Parathyroid adenoma (tissue), 2 donors: Measurements from ENCODE around the gene QTRT2.

Experiments used
- H2AFZ ChIP-seq: fragments of 300-600 bp; sonication (generic); one replicate; pipeline ENCODE4 v1.7.0; 2017; ENCODE audit warnings: antibody characterized with exemption, mild to moderate bottlenecking
- H3K27ac ChIP-seq: fragments of 300-600 bp; sonication (generic); one replicate; pipeline ENCODE4 v1.7.0; 2017
- H3K27me3 ChIP-seq: fragments of 300-600 bp; sonication (generic); one replicate; pipeline ENCODE4 v1.7.0; 2017; ENCODE audit warnings: low read length; ENCODE audit not compliant: control insufficient read depth, insufficient read depth
- H3K36me3 ChIP-seq: fragments of 300-600 bp; sonication (generic); one replicate; pipeline ENCODE4 v1.7.0; 2017; ENCODE audit warnings: low read length; ENCODE audit not compliant: control insufficient read depth, insufficient read depth
- H3K4me1 ChIP-seq: fragments of 300-600 bp; sonication (generic); one replicate; pipeline ENCODE4 v1.7.0; 2017; ENCODE audit warnings: control low read depth
- H3K4me2 ChIP-seq: fragments of 300-600 bp; sonication (generic); one replicate; pipeline ENCODE4 v1.7.0; 2017; ENCODE audit warnings: low read length
- H3K4me3 ChIP-seq: fragments of 300-600 bp; sonication (generic); one replicate; pipeline ENCODE4 v1.7.0; 2017; ENCODE audit warnings: low read depth, low read length
- H3K79me2 ChIP-seq: fragments of 300-600 bp; sonication (generic); one replicate; pipeline ENCODE4 v1.7.0; 2017; ENCODE audit warnings: control low read depth
- H3K9ac ChIP-seq: fragments of 300-600 bp; sonication (generic); one replicate; pipeline ENCODE4 v1.7.0; 2017; ENCODE audit warnings: mild to moderate bottlenecking
- H3K9me3 ChIP-seq: fragments of 300-600 bp; sonication (generic); one replicate; pipeline ENCODE4 v1.7.0; 2017; ENCODE audit warnings: low read length; ENCODE audit not compliant: control insufficient read depth
- TF ChIP-seq, protein P1 (sequence below): fragments of 300-600 bp; sonication (generic); IDR thresholded peaks from one replicate; pipeline ENCODE4 v1.7.0; 2017; ENCODE audit warnings: antibody characterized with exemption, mild to moderate bottlenecking
- donor health status: primary hyperparathyroidism.

QTRT2 gene

DNA sequence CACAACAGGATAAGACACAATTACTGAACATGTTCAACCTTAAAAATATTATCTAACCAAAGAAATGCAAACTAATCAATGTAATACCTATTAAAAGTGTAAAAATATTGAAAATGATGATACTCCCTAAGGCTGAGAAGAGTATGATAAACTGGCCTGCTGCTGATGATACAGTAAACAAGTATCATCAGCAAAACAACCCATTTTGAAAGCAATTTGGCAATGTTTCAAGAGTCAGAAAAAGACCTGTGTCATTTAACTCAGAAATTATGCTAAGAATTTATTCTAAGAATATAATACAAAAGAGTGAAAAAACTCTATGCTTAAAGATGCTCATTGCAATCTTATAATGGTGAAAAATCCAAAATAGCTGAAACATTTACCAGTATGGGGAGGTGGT is 22.3 kb upstream of the QTRT2 start:
- no peaks in the 10 kb centered on the region for H3K9me3 ChIP-seq
- no peak overlapping the region for H2AFZ ChIP-seq
- no peak overlapping the region for H3K27ac ChIP-seq
- H3K4me1 ChIP-seq = no peaks in the 10 kb centered on the region
- no peaks in the 10 kb centered on the region for H3K79me2 ChIP-seq
- no peak overlapping the region for H3K4me2 ChIP-seq
- H3K36me3 ChIP-seq = no peaks in the 10 kb centered on the region
- TF ChIP-seq, protein P1, sequence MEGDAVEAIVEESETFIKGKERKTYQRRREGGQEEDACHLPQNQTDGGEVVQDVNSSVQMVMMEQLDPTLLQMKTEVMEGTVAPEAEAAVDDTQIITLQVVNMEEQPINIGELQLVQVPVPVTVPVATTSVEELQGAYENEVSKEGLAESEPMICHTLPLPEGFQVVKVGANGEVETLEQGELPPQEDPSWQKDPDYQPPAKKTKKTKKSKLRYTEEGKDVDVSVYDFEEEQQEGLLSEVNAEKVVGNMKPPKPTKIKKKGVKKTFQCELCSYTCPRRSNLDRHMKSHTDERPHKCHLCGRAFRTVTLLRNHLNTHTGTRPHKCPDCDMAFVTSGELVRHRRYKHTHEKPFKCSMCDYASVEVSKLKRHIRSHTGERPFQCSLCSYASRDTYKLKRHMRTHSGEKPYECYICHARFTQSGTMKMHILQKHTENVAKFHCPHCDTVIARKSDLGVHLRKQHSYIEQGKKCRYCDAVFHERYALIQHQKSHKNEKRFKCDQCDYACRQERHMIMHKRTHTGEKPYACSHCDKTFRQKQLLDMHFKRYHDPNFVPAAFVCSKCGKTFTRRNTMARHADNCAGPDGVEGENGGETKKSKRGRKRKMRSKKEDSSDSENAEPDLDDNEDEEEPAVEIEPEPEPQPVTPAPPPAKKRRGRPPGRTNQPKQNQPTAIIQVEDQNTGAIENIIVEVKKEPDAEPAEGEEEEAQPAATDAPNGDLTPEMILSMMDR = no peak
- no peak overlapping the region for H3K4me3 ChIP-seq
- H3K27me3 ChIP-seq = no peaks in the 10 kb centered on the region
- no peak overlapping the region for H3K9ac ChIP-seq

GRCh38 chr3:114034787-114035545 is 21.6 kb upstream of the QTRT2 start:
- Histone ChIP-seq H3K4me1 (no peaks in the 10 kb centered on the region), H3K27ac (no peak overlapping the region), H3K4me3 (no peak overlapping the region), H2AFZ (no peak overlapping the region), H3K4me2 (no peak overlapping the region), H3K27me3 (no peaks in the 10 kb centered on the region), H3K9ac (no peak overlapping the region), H3K36me3 (no peaks in the 10 kb centered on the region), H3K79me2 (no peaks in the 10 kb centered on the region), H3K9me3 (no peaks in the 10 kb centered on the region)
- TF ChIP-seq, protein P1 = no peak

DNA sequence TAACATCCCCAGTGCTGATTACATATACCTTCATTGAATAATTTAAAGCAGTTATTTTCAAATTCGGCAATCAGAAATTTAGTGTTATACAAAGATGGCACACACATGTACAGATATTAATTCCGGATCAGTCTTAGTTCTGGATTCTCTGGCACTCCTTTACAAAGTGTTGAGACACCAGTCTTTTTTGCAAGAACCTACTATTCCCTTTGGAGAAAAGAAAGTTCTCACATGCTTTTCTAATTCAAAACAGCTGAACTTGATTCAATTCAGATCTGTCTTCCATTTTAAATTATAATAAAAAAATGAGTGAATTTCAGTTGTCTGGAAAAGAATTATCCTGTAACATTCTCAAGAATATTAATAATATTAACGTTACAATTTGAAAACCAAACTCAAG is 20.6 kb upstream of the QTRT2 start:
- Histone ChIP-seq H3K4me3 (no peak overlapping the region), H3K27me3 (no peaks in the 10 kb centered on the region), H2AFZ (no peak overlapping the region), H3K27ac (no peak overlapping the region), H3K36me3 (no peaks in the 10 kb centered on the region), H3K9me3 (no peaks in the 10 kb centered on the region), H3K4me1 (no peaks in the 10 kb centered on the region), H3K4me2 (no peak overlapping the region), H3K79me2 (no peaks in the 10 kb centered on the region), H3K9ac (no peak overlapping the region)
- TF ChIP-seq, protein P1 = no peak

GRCh38 chr3:114043205-114043604 is 13.3 kb upstream of the QTRT2 start:
- Histone ChIP-seq H2AFZ (no peak overlapping the region), H3K4me2 (no peak overlapping the region), H3K27me3 (no peaks in the 10 kb centered on the region), H3K4me3 (no peak overlapping the region), H3K27ac (no peak overlapping the region), H3K4me1 (no peaks in the 10 kb centered on the region), H3K36me3 (no peaks in the 10 kb centered on the region), H3K9me3 (no peaks in the 10 kb centered on the region), H3K79me2 (no peaks in the 10 kb centered on the region), H3K9ac (no peak overlapping the region)
- TF ChIP-seq, protein P1 = no peak

GRCh38 chr3:114052216-114052615 is 4.3 kb upstream of the QTRT2 start:
- H3K9me3 ChIP-seq = no peaks in the 10 kb centered on the region

More at GRCh38 chr3:114052216-114052615, 4.3 kb upstream of the QTRT2 start:
- Histone ChIP-seq H2AFZ (no peak overlapping the region), H3K79me2 (peaks cover 13% of the 10 kb centered on the region), H3K4me2 (no peak overlapping the region), H3K4me1 (peaks cover 8% of the 10 kb centered on the region), H3K9ac (no peak overlapping the region), H3K4me3 (no peak overlapping the region), H3K36me3 (no peaks in the 10 kb centered on the region), H3K27me3 (no peaks in the 10 kb centered on the region), H3K27ac (no peak overlapping the region)
- TF ChIP-seq, protein P1 = no peak
